Subcutaneous abdominal adipose tissue (tissue), 5 donors: ENCODE measurements around the gene MED9.
"Not testable (repeated sequence)": the region's sequence is repeated elsewhere in the genome, so short reads cannot be mapped to it uniquely, and the experiment has no call there.

Experiments
- H3K27ac ChIP-seq: one replicate; pipeline ENCODE4 v1.7.0; 2013; ENCODE audit warnings: low read depth, mild to moderate bottlenecking, inconsistent platforms, low read length, moderate library complexity
- H3K27me3 ChIP-seq, 5 donors: one replicate each; pipeline ENCODE4 v1.7.0; 2013; ENCODE audit warnings: low read length in 5 of 5, inconsistent platforms in 1 of 5; ENCODE audit not compliant: control insufficient read depth in 5 of 5, insufficient read depth in 4 of 5
- H3K36me3 ChIP-seq, 5 donors: one replicate each; pipeline ENCODE4 v1.7.0; 2013; ENCODE audit warnings: low read length in 5 of 5; ENCODE audit not compliant: control insufficient read depth in 5 of 5, insufficient read depth in 5 of 5
- H3K4me1 ChIP-seq, 5 donors: one replicate each; pipeline ENCODE4 v1.7.0; 2013; ENCODE audit warnings: low read length in 5 of 5, mild to moderate bottlenecking in 3 of 5, moderate library complexity in 1 of 5; ENCODE audit not compliant: control insufficient read depth in 5 of 5, insufficient read depth in 5 of 5
- H3K4me3 ChIP-seq, 5 donors: one replicate each; pipeline ENCODE4 v1.7.0; 2013; ENCODE audit warnings: low read length in 5 of 5, low read depth in 1 of 5
- H3K9ac ChIP-seq, 5 donors: one replicate each; pipeline ENCODE4 v1.7.0; 2013; ENCODE audit warnings: low read length in 5 of 5, mild to moderate bottlenecking in 4 of 5, moderate library complexity in 3 of 5
- H3K9me3 ChIP-seq, 5 donors: one replicate each; pipeline ENCODE4 v1.7.0; 2013; ENCODE audit warnings: low read length in 5 of 5; ENCODE audit not compliant: control insufficient read depth in 5 of 5
- donor health status: healthy.
- donor health status: healthy.
- donor health status: healthy.
- donor health status: healthy.
- donor health status: healthy.

MED9 gene

GRCh38 chr17:17453088-17453487 lies 23.7 kb upstream of the MED9 start:
- H3K36me3 ChIP-seq: no peaks in the 10 kb centered on the region
- H3K4me1 ChIP-seq: peaks cover 3 to 14% (median 10%) of the 10 kb centered on the region in 5 donors
- H3K27me3 ChIP-seq: no peaks in the 10 kb centered on the region
- H3K9ac ChIP-seq: no peak overlapping the region
- no peak overlapping the region for H3K27ac ChIP-seq
- no peaks in the 10 kb centered on the region for H3K9me3 ChIP-seq
- no peak overlapping the region for H3K4me3 ChIP-seq

GRCh38 chr17:17454276-17454675 lies 22.5 kb upstream of the MED9 start:
- Histone ChIP-seq H3K27ac (no peak overlapping the region), H3K4me3 (no peak overlapping the region), H3K27me3 (no peaks in the 10 kb centered on the region), H3K36me3 (no peaks in the 10 kb centered on the region), H3K9ac (no peak overlapping the region), H3K9me3 (no peaks in the 10 kb centered on the region), H3K4me1 (peaks cover 3 to 14% (median 10%) of the 10 kb centered on the region in 5 donors)

DNA sequence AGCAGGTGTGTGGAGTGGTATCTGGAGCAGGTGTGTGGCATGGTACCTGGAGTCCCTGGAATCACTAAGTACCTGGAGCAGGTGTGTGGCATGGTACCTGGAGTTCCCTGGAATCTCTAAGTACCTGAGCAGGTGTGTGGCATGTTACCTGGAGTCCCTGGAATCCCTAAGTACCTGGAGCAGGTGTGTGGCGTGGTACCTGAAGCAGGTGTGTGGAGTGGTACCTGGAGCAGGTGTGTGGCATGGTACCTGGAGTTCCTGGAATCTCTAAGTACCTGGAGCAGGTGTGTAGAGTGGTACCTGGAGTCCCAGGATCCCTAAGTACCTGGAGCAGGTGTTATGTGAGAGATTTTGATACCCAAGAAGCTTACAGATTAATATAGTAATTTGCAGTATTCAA lies 22.1 kb upstream of the MED9 start:
- H3K9ac ChIP-seq, H3K27me3 ChIP-seq, H3K27ac ChIP-seq, H3K36me3 ChIP-seq, H3K4me3 ChIP-seq, H3K9me3 ChIP-seq: not testable (repeated sequence)
- peaks cover 3 to 14% (median 10%) of the 10 kb centered on the region in 5 donors for H3K4me1 ChIP-seq

DNA sequence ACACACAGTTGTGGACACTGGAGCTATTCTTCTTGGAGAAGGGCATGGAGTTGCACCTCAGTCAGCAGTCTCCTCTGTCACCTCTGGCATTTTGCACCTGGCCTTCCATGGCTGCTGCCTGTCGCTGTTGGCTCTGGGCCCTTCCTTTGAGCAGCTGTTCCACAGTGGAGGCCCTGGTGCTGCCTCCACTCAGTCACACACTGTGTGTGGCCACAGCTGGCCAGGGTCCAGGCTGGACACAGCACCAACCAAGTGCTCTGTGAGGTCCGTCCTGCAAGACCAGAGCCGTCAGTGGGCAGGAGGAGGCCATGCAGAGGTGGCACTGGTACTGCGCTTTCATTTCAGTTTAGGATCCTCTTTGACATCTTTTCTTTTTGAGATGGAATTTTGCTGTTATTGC lies 21.6 kb upstream of the MED9 start:
- peaks cover 3 to 13% (median 10%) of the 10 kb centered on the region in 5 donors for H3K4me1 ChIP-seq
- H3K27ac ChIP-seq: no peak overlapping the region
- no peaks in the 10 kb centered on the region for H3K9me3 ChIP-seq
- H3K36me3 ChIP-seq: no peaks in the 10 kb centered on the region
- H3K4me3 ChIP-seq: no peak overlapping the region
- H3K9ac ChIP-seq: no peak overlapping the region
- H3K27me3 ChIP-seq: no peaks in the 10 kb centered on the region

GRCh38 chr17:17456251-17456650 lies 20.5 kb upstream of the MED9 start:
- no peak overlapping the region for H3K9ac ChIP-seq
- H3K27me3 ChIP-seq: no peaks in the 10 kb centered on the region
- peaks cover 0 to 2% (median 1%) of the 10 kb centered on the region in 5 donors for H3K4me1 ChIP-seq
- no peak overlapping the region for H3K4me3 ChIP-seq
- no peaks in the 10 kb centered on the region for H3K9me3 ChIP-seq
- H3K27ac ChIP-seq: no peak overlapping the region
- H3K36me3 ChIP-seq: no peaks in the 10 kb centered on the region

DNA sequence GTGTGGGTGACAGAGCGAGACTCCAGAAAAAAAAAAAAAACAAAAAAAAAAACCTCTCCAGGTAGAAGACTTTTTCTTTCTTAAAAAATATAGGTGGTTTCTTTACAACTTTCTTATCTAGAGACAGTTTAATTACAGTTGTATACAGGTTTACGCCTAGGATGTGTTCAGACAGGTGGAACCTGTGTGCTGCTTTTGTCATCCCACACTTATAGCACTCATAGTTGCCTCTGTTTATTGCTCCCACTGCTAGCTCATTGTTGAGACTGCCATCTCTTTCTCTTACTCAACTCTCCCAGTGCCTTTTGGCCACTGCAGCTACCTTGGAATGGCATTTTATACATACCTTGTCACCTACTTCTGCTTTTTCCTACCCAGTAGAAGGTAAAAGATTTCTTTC lies 19.1 kb upstream of the MED9 start:
- no peak overlapping the region for H3K9ac ChIP-seq
- no peaks in the 10 kb centered on the region for H3K27me3 ChIP-seq
- H3K4me3 ChIP-seq: no peak overlapping the region
- H3K36me3 ChIP-seq: no peaks in the 10 kb centered on the region
- H3K4me1 ChIP-seq: no peaks in the 10 kb centered on the region
- no peak overlapping the region for H3K27ac ChIP-seq
- H3K9me3 ChIP-seq: no peaks in the 10 kb centered on the region

- no peak overlapping the region for H3K4me3 ChIP-seq
- H3K27me3 ChIP-seq: no peaks in the 10 kb centered on the region
- no peaks in the 10 kb centered on the region for H3K9me3 ChIP-seq
- H3K9ac ChIP-seq: no peak overlapping the region
- H3K27ac ChIP-seq: no peak overlapping the region
- H3K4me1 ChIP-seq: no peaks in the 10 kb centered on the region
- H3K36me3 ChIP-seq: no peaks in the 10 kb centered on the region
Measured at GRCh38 chr17:17460038-17460437, 16.8 kb upstream of the MED9 start.

DNA sequence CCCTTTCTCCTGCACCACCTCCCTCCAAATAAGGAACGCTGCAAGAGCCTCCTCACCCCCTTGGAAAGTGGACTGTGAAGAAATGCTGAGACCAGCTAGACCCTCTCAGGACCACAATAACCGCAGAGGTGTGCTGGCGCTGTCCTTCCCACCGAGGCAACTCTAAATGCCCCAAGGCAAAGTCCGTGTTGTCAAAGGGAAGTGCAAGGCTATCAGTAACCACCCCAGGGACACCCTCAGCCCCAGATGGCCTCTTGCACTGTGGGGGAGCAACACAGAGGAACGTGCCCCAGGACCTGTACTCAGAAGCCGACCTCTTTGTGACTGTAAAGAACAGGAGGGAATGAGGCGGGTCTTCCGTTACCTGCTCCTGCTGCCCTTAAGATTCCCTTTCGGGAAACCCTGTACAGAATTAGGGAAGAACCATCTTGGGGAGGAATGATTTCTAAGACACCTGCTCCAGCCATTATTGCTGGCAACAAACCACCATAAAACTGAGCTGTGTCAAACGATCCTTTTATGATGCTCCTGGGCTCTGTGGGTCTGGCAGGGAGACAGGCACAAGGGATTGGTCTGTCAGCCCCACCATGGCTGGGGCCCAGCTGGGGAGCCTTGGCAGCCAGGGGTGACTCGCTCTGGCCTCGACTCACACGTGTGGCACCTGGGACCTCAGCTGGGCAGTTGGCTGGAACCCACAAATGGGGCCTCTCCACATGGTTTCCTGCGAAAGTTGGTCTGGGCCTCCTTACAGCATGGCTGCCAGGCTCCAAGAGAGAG lies 14.6 kb upstream of the MED9 start:
- Histone ChIP-seq H3K4me1 (peaks cover 0 to 2% (median 0%) of the 10 kb centered on the region in 5 donors), H3K36me3 (no peaks in the 10 kb centered on the region), H3K9me3 (no peaks in the 10 kb centered on the region), H3K9ac (no peak overlapping the region), H3K27ac (no peak overlapping the region), H3K4me3 (no peak overlapping the region), H3K27me3 (no peaks in the 10 kb centered on the region)

DNA sequence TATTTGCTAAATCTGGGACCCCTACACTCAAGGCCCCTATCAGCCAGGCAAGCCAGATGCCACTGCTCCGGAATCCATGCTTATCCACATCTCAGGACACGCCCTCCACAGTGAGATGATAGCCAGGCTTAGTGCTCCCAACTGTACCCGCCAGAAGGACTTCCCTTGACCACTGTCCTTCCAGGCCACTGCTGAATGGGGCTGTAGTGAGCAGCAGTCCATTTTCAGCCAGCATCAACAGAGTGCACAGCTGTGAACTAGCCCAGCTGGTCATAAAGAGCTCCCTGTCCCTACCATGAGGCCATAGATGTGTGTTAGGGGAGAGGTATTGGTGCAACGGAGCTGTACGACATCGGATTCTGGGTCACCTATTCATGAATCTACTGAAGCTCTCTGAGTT lies 13.0 kb upstream of the MED9 start:
- no peak overlapping the region for H3K9ac ChIP-seq
- H3K4me3 ChIP-seq: no peak overlapping the region
- H3K27ac ChIP-seq: no peak overlapping the region
- no peaks in the 10 kb centered on the region for H3K36me3 ChIP-seq
- no peaks in the 10 kb centered on the region for H3K27me3 ChIP-seq
- peaks cover 2 to 18% (median 13%) of the 10 kb centered on the region in 5 donors for H3K4me1 ChIP-seq
- no peaks in the 10 kb centered on the region for H3K9me3 ChIP-seq

DNA sequence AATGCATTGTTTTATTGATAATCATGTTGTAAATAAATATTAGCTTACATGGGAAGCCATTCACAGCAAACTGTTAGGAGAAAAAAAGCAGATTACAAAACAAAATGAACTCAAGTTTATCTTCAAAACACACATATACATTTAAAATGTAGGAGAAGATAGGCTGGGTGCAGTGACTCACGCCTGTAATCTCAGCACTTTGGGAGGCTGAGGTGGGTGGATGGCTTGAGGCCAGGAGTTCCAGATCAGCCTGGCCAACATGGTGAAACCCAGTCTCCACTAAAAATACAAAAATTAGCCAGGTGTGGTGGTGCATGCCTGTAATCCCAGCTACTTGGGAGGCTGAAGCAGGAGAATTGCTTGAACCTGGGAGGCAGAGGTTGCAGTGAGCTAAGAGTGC lies 10.9 kb upstream of the MED9 start:
- H3K9me3 ChIP-seq, H3K27me3 ChIP-seq: not testable (repeated sequence)

More for the DNA sequence above, 10.9 kb upstream of the MED9 start:
- H3K27ac ChIP-seq, H3K36me3 ChIP-seq, H3K9ac ChIP-seq, H3K4me3 ChIP-seq: not testable (repeated sequence)
- H3K4me1 ChIP-seq: peaks cover 4 to 22% (median 16%) of the 10 kb centered on the region in 5 donors
